Measurements from ENCODE around the gene DPP6.

The DPP6 gene

GRCh38 chr7:154566877-154567276 is 514.7 kb downstream of the DPP6 start:
- TF ChIP-seq, protein P1, sequence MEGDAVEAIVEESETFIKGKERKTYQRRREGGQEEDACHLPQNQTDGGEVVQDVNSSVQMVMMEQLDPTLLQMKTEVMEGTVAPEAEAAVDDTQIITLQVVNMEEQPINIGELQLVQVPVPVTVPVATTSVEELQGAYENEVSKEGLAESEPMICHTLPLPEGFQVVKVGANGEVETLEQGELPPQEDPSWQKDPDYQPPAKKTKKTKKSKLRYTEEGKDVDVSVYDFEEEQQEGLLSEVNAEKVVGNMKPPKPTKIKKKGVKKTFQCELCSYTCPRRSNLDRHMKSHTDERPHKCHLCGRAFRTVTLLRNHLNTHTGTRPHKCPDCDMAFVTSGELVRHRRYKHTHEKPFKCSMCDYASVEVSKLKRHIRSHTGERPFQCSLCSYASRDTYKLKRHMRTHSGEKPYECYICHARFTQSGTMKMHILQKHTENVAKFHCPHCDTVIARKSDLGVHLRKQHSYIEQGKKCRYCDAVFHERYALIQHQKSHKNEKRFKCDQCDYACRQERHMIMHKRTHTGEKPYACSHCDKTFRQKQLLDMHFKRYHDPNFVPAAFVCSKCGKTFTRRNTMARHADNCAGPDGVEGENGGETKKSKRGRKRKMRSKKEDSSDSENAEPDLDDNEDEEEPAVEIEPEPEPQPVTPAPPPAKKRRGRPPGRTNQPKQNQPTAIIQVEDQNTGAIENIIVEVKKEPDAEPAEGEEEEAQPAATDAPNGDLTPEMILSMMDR (IDR thresholded peaks at IDR 0.05; ENCODE audit: insufficient read depth, low read length, poor library complexity, severe bottlenecking), result no peak
- DNase-seq (ENCODE audit: extremely low read depth, insufficient read length), result no peak
- H3K4me3 ChIP-seq (replicated peaks; ENCODE audit: low read depth, low read length), result no peak overlapping the region
- H3K27me3 ChIP-seq (replicated peaks; ENCODE audit: control insufficient read depth, insufficient read depth, low read length), result no peaks in the 10 kb centered on the region
- no peaks in the 10 kb centered on the region for H3K36me3 ChIP-seq (ENCODE audit: control insufficient read depth, insufficient read depth, low read length)

- TF ChIP-seq, protein P1 (IDR thresholded peaks at IDR 0.05; ENCODE audit: insufficient read depth, low read length, poor library complexity, severe bottlenecking), result no peak
- no peak for DNase-seq (ENCODE audit: extremely low read depth, insufficient read length)
- no peaks in the 10 kb centered on the region for H3K27me3 ChIP-seq (replicated peaks; ENCODE audit: control insufficient read depth, insufficient read depth, low read length)
- no peak overlapping the region for H3K4me3 ChIP-seq (replicated peaks; ENCODE audit: low read depth, low read length)
- H3K36me3 ChIP-seq (ENCODE audit: control insufficient read depth, insufficient read depth, low read length), result no peaks in the 10 kb centered on the region
These were observed 516.1 kb downstream of the DPP6 start for GRCh38 chr7:154568346-154568745.

DNA sequence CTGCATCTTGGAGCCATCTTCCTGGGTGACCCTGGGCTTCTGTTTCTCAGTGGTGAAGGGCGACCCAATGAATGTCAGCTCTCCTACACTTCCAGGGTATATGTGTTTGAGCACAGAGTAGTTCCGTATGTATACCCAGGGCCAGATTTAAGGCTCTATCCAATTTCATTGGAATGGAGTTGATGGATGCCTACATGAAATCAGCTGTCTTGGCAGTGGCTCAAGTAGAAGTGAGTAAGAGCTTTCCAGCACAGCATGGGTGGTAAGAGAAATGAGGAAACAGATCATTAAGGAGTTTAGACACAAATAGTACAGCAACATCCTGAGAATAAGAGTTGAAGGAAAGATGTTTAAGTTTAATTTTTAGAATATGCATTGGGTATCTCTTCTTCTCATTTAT is 517.7 kb downstream of the DPP6 start:
- Histone ChIP-seq H3K36me3 (ENCODE audit: control insufficient read depth, insufficient read depth, low read length) (no peaks in the 10 kb centered on the region), H3K27me3 (replicated peaks; ENCODE audit: control insufficient read depth, insufficient read depth, low read length) (no peaks in the 10 kb centered on the region), H3K4me3 (replicated peaks; ENCODE audit: low read depth, low read length) (no peak overlapping the region)
- TF ChIP-seq, protein P1 (IDR thresholded peaks at IDR 0.05; ENCODE audit: insufficient read depth, low read length, poor library complexity, severe bottlenecking), result no peak
- no peak for DNase-seq (ENCODE audit: extremely low read depth, insufficient read length)

DNA sequence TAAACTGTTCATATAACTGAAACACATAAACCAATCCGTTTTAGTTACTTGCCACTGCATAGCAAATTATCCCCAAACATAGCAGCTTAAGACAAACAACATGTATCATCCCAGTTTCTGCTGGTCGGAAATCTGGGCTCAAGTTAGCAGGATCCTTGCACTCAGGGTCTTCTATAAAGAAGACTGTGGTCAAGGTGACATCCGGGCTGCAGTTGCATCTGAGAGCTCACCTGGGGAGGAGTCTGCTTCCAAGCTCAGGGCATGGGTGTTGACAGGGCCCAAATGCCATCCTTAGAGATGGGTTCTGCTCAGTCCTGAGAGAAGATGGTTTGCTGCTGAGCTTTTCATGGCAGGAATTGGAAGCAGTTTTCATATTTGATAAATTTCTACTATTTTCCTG is 519.6 kb downstream of the DPP6 start:
- TF ChIP-seq, protein P1 (IDR thresholded peaks at IDR 0.05; ENCODE audit: insufficient read depth, low read length, poor library complexity, severe bottlenecking), result no peak
- H3K4me3 ChIP-seq (replicated peaks; ENCODE audit: low read depth, low read length), result no peak overlapping the region
- H3K27me3 ChIP-seq (replicated peaks; ENCODE audit: control insufficient read depth, insufficient read depth, low read length), result no peaks in the 10 kb centered on the region
- H3K36me3 ChIP-seq (ENCODE audit: control insufficient read depth, insufficient read depth, low read length), result no peaks in the 10 kb centered on the region
- no peak for DNase-seq (ENCODE audit: extremely low read depth, insufficient read length)

DNA sequence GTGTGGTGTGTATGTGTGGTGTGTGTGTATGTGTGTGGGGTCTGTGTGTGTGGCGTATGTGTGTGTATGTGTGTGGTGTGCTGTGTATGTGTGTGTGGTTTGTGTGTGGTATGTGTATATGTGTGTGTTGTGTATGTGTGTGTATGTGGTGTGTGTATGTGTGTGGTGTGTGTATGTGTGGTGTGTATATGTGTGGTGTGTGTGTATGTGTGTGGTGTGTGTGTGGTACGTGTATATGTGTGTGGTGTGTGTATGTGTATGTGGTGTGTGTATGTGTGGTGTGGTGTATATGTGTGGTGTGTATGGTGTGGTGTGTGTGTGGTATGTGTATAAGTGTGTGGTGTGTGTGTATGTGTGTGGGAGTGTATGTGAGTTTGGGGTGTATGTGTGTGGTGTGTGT is 522.0 kb downstream of the DPP6 start:
- TF ChIP-seq, protein P1 (IDR thresholded peaks at IDR 0.05; ENCODE audit: insufficient read depth, low read length, poor library complexity, severe bottlenecking), result no peak
- Histone ChIP-seq H3K27me3 (replicated peaks; ENCODE audit: control insufficient read depth, insufficient read depth, low read length) (no peaks in the 10 kb centered on the region), H3K4me3 (replicated peaks; ENCODE audit: low read depth, low read length) (no peak overlapping the region), H3K36me3 (ENCODE audit: control insufficient read depth, insufficient read depth, low read length) (no peaks in the 10 kb centered on the region)
- no peak for DNase-seq (ENCODE audit: extremely low read depth, insufficient read length)

DNA sequence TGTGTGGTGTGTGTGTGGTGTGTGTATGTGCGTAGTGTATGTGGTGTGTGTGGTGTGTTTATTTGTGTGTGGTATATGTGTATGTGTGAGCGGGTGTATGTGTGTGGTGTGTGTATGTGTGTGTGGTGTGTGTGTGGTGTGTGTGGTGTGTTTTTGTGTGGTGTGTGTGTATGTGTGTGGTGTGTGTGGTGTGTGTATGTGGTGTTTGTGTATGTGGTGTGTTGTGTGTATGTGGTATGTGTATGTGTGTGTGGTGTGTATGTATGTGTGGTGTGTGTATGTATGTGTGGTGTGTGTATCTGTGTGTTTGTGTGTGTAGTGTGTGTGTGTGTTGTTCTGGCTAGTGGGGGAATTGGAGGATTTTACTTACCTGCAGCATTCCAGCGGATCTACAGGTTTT is 523.3 kb downstream of the DPP6 start:
- Histone ChIP-seq H3K27me3 (replicated peaks; ENCODE audit: control insufficient read depth, insufficient read depth, low read length) (no peaks in the 10 kb centered on the region), H3K36me3 (ENCODE audit: control insufficient read depth, insufficient read depth, low read length) (no peaks in the 10 kb centered on the region), H3K4me3 (replicated peaks; ENCODE audit: low read depth, low read length) (no peak overlapping the region)
- no peak for DNase-seq (ENCODE audit: extremely low read depth, insufficient read length)
- TF ChIP-seq, protein P1 (IDR thresholded peaks at IDR 0.05; ENCODE audit: insufficient read depth, low read length, poor library complexity, severe bottlenecking), result no peak

Measured in GM06990 (cell line).